GM12875 (cell line): ENCODE measurements around the gene NKX1-1.
"Not testable (repeated sequence)": the region's sequence is repeated elsewhere in the genome, so short reads cannot be mapped to it uniquely, and the experiment has no call there.

ENCODE experiments used
- H3K4me3 ChIP-seq: one replicate; pipeline ENCODE4 v1.5.1; 2011; ENCODE audit warnings: low read depth, low read length, control low read depth
- TF ChIP-seq, protein P1 (sequence below): IDR thresholded peaks from 2 replicates; pipeline ENCODE4 v1.5.1; 2011; ENCODE audit warnings: low read depth, mild to moderate bottlenecking, control low read depth, inconsistent platforms, low read length, moderate library complexity, borderline replicate concordance; ENCODE audit not compliant: insufficient read depth

NKX1-1 gene

DNA sequence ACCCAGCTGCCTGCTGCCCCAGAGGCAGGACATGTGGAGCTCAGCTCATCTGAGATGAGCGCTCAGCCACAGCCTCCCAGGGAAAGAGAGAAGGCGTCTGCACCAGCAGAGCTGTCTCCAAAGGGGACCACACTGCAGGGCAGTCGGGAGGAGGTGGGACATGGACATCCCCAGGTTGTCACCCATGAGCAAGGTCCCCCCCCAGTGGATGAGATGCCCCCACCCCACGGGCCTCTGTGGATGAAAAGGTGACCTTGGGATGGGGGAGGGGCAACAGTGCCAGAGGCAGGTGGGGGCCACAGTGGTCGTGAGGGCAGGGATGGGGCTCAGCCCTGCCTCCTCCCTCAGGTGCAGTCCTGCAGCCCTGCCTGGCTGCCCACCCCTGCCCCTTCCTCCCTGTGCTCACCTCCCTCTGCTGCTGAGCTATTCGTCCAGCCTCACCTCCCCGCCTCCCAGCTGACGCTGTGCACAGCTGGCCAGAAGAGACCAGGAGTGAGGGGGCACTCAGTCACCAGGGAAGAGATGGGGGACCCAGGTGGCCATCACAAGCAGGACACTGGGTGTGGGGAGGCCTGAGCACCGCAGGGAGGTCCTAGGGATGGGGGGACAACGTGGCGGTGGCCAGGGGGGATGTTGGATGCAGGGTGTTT lies 9.3 kb downstream of the NKX1-1 start:
- no peak overlapping the region for H3K4me3 ChIP-seq
- TF ChIP-seq, protein P1, sequence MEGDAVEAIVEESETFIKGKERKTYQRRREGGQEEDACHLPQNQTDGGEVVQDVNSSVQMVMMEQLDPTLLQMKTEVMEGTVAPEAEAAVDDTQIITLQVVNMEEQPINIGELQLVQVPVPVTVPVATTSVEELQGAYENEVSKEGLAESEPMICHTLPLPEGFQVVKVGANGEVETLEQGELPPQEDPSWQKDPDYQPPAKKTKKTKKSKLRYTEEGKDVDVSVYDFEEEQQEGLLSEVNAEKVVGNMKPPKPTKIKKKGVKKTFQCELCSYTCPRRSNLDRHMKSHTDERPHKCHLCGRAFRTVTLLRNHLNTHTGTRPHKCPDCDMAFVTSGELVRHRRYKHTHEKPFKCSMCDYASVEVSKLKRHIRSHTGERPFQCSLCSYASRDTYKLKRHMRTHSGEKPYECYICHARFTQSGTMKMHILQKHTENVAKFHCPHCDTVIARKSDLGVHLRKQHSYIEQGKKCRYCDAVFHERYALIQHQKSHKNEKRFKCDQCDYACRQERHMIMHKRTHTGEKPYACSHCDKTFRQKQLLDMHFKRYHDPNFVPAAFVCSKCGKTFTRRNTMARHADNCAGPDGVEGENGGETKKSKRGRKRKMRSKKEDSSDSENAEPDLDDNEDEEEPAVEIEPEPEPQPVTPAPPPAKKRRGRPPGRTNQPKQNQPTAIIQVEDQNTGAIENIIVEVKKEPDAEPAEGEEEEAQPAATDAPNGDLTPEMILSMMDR: no peak

DNA sequence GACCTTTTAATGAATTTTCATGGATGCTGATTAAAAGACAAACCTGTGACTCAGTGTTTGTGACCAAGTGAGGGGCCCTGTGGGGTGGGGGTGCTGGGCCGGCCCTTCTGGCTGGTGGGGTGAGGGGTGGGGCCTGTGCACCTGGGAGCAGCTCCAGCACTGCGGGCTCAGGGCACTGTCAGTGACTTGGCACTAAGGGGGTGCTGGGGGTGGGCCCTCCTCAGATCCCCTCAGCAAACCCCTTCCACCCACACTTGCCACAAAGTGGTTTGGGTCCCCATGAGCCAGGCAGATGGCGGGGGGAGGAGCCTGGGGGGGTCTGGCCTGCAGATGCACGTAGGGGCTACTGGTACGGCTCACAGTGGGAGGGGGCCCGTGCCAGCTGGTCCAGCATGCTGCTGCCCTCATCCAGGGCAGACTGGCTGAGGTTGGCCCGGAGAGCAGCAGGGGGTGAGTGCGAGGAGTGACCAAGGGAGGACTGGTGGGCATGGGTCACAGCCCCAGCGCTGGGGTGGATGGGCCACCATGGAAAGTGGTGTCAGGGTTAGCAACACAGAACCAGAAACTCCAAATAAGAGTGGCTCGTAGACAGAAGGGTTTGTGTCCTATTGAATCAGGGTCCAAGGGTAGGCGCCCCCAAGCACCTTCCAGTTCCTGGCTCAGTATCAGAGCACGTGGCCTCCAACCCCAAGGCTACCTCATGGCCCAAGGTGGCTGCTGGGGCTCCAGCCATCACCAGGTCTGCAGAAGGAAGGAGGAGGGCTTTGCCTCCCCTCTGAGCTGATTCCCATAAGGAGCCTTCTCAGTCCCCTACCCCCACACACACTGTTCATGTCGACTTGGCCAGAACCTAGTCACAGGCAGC lies 10.1 kb downstream of the NKX1-1 start:
- TF ChIP-seq, protein P1: no peak
- no peak overlapping the region for H3K4me3 ChIP-seq

DNA sequence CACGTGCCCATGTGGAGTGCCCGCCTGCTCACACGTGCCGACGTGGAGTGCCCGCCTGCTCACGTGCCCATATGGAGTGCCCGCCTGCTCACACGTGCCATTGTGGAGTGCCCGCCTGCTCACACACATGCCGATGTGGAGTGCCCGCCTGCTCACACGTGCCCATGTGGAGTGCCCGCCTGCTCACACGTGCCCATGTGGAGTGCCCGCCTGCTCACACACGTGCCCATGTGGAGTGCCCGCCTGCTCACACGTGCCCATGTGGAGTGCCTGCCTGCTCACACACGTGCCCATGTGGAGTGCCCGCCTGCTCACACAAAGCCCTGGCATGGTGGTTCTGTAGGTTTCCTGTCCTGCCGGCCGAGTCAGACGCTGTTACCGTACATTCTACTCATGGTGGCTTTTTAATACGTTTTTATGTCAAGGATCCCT lies 10.8 kb downstream of the NKX1-1 start:
- not testable (repeated sequence) for H3K4me3 ChIP-seq

DNA sequence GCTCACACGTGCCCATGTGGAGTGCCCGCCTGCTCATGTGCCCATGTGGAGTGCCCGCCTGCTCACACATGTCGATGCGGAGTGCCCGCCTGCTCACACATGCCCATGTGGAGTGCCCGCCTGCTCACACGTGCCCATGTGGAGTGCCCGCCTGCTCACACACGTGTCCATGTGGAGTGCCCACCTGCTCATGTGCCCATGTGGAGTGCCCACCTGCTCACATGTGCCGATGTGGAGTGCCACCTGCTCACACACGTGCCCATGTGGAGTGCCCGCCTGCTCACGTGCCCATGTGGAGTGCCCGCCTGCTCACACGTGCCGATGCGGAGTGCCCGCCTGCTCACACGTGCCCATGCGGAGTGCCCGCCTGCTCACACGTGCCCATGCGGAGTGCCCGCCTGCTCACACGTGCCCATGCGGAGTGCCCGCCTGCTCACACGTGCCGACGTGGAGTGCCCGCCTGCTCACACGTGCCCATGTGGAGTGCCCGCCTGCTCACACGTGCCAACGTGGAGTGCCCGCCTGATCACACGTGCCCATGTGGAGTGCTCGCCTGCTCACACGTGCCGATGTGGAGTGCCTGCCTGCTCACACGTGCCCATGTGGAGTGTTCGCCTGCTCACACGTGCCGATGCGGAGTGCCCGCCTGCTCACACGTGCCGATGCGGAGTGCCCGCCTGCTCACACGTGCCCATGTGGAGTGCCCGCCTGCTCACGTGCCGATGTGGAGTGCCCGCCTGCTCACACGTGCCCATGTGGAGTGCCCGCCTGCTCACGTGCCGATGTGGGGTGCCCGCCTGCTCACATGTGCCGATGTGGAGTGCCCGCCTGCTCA lies 11.5 kb downstream of the NKX1-1 start:
- H3K4me3 ChIP-seq: not testable (repeated sequence)

DNA sequence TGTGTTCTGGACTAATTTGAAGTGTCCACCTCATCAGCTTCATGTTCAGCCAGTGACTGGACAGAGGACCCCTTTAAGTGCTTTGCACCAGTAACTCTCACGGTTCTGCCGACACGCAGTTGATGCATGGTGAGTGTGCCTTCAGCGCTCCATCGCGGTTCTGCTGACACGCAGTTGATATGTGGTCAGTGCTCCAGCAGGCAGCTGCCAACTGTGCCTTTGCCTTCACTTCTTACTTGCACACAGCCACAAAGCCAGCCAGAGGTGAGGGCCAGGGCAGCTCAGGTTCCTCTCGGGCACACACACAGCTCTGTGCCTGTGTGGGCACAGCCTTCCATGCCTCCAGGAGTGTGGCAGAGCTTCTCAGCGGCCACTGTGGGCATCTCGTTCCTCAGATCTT lies 12.4 kb downstream of the NKX1-1 start:
- H3K4me3 ChIP-seq: no peak overlapping the region
- TF ChIP-seq, protein P1: no peak

DNA sequence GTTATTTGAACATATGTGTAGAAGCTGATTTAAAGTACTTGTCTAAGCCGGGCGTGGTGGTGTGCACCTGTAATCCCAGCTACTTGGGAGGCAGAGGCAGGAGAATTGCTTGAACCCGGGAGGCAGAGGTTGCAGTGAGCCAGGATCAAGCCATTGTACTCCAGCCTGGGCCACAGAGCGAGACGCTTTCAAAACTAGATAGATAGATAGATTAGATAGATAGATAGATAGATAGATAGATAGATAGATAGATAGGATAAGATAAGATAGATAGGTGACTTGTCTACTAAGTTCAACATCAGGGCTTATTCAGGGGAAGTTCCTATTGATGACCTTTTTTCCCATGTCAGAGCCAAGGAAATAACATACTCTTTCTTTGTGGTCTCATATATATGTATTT lies 12.9 kb downstream of the NKX1-1 start:
- H3K4me3 ChIP-seq: not testable (repeated sequence)

DNA sequence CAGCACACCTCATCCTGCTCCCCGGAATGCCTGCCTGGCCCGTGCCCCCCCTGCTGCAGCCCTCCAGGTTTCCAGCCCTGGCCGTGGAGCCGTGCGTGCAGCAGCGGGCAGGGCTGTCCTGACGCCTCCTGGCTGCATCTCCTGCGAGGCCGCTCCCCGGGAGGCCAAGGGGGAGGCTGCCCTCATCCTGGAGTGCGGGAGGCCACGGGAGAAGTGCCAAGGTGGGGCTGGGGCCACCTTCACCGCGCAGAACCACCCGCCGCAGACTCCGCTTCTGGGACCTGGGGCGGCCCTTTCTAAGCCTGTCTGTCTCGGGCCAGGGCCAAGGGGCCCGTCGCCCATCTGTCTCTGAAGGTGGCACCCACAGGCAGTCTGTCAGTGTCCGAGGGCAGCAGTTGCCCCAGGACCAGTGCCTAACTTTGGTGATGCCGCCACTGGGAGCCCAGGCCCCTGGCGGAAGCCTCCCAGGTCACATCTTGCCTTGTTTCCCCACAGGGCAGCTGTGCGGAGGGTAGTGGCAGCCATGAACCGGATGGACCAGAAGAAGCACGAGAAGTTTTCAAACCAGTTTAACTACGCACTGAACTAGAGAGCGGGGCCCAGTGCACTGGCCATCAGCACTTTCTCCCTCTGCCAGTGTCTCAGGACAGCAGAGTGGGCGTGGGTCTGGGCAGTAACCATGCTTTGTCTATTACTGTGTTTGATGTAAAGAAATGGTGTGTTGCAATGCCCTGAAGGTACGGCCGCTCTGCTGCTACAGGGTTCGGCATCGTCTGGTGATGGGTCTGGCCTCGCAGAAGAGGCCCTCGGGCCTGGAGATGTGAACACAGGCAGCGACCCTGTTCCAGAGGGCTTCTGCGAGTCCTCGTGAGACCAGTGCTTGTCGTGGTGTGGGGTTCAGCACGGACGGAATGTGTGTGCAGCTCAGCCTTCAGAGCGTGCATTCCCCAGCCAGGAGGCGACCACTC lies 20.6 kb downstream of the NKX1-1 start:
- TF ChIP-seq, protein P1: no peak
- no peak overlapping the region for H3K4me3 ChIP-seq
